Mammary epithelial cell (primary cell): ENCODE data around the gene ALK.

Experiments
- EZH2 ChIP-seq: IDR thresholded peaks from 2 replicates; pipeline ENCODE4 v1.6.1; 2012; ENCODE audit warnings: low read length, inconsistent platforms, borderline replicate concordance
- TF ChIP-seq, protein P1 (sequence below), 2 donors: IDR thresholded peaks in 1 of 2; conservative IDR thresholded peaks in 1 of 2; 2 replicates each; pipeline ENCODE4 v1.5.1; 2011 to 2012; ENCODE audit warnings: inconsistent platforms in 2 of 2, low read length in 2 of 2, mild to moderate bottlenecking in 2 of 2, control low read depth in 1 of 2, low read depth in 1 of 2; ENCODE audit not compliant: insufficient read depth in 1 of 2; ENCODE audit errors: extremely low read depth in 1 of 2

- TF ChIP-seq, protein P1, sequence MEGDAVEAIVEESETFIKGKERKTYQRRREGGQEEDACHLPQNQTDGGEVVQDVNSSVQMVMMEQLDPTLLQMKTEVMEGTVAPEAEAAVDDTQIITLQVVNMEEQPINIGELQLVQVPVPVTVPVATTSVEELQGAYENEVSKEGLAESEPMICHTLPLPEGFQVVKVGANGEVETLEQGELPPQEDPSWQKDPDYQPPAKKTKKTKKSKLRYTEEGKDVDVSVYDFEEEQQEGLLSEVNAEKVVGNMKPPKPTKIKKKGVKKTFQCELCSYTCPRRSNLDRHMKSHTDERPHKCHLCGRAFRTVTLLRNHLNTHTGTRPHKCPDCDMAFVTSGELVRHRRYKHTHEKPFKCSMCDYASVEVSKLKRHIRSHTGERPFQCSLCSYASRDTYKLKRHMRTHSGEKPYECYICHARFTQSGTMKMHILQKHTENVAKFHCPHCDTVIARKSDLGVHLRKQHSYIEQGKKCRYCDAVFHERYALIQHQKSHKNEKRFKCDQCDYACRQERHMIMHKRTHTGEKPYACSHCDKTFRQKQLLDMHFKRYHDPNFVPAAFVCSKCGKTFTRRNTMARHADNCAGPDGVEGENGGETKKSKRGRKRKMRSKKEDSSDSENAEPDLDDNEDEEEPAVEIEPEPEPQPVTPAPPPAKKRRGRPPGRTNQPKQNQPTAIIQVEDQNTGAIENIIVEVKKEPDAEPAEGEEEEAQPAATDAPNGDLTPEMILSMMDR (conservative IDR thresholded peaks at IDR 0.05 in 1 of 2, IDR thresholded peaks at IDR 0.05 in 1 of 2; ENCODE audit: extremely low read depth in 1 of 2, insufficient read depth in 1 of 2, low read depth in 1 of 2, low read length in 2 of 2), result no peak
- no peak for TF ChIP-seq EZH2
Measured at GRCh38 chr2:29269095-29269764, 652.2 kb downstream of the ALK start.
